H1 (cell line): ENCODE results near the gene COA1.
"Not testable (repeated sequence)": the region's sequence is repeated elsewhere in the genome, so short reads cannot be mapped to it uniquely, and the experiment has no call there.

Source experiments
- CTCF ChIP-seq, 3 experiments: IDR thresholded peaks; 1 replicate in 2 of 3; 2 replicates in 1 of 3; pipeline versions ENCODE4 v1.5.1 to v1.6.1; 2011; ENCODE audit warnings: low read length in 3 of 3, mild to moderate bottlenecking in 3 of 3, inconsistent platforms in 2 of 3, low read depth in 1 of 3, moderate library complexity in 1 of 3; ENCODE audit not compliant: insufficient read depth in 1 of 3; ENCODE audit errors: control extremely low read depth in 1 of 3
- GABPA ChIP-seq: IDR thresholded peaks from 2 replicates; pipeline ENCODE4 v1.6.1; 2011; ENCODE audit warnings: mild to moderate bottlenecking, low read length, moderate library complexity, borderline replicate concordance; ENCODE audit not compliant: insufficient read depth
- POU5F1 ChIP-seq: IDR thresholded peaks from 2 replicates; pipeline ENCODE4 v1.6.1; 2011; ENCODE audit warnings: low read depth, mild to moderate bottlenecking, low read length, moderate library complexity
- TBP ChIP-seq: IDR thresholded peaks from 2 replicates; pipeline ENCODE4 v1.6.1; 2011; ENCODE audit warnings: low read depth, low read length, improper control_type of control experiment

GRCh38 chr7:43773268-43773667, 43.9 kb upstream of the COA1 start:
- TF ChIP-seq CTCF (IDR thresholded peaks at IDR 0.05; ENCODE audit: control extremely low read depth in 1 of 3, insufficient read depth in 1 of 3, low read depth in 1 of 3, low read length in 3 of 3); GABPA; TBP; POU5F1: not testable (repeated sequence)
